CD4-positive, CD25-positive, alpha-beta regulatory T cell (primary cell): Measurements from ENCODE around the gene OR2S2. TPM values are rescaled to one million over a fixed set of nuclear protein-coding genes. Genes with fewer than 3 reads are reported as not detected.

Source experiments
- ATAC-seq, 2 donors: fragments of 150-1000 bp; cut with Tn5 transposase; one replicate each; pipeline ENCODE4 v1.10.0; 2021; ENCODE audit warnings: low read depth in 2 of 2, moderate number of reproducible peaks in 2 of 2, moderate library complexity in 1 of 2
- DNase-seq, 3 donors: peaks; one replicate each; pipeline versions ENCODE4 v3.0.0 to v3.0.0-alpha.2; 2012 to 2022; ENCODE audit warnings: mixed read lengths in 1 of 3
- H3K27ac ChIP-seq: one replicate; pipeline ENCODE4 v1.7.0; 2013; ENCODE audit warnings: mild to moderate bottlenecking, low read length; ENCODE audit not compliant: insufficient read depth, poor library complexity, severe bottlenecking
- H3K27me3 ChIP-seq: one replicate; pipeline ENCODE4 v1.7.0; 2013; ENCODE audit warnings: low read length; ENCODE audit not compliant: control insufficient read depth, insufficient read depth
- H3K36me3 ChIP-seq: one replicate; pipeline ENCODE4 v1.7.0; 2013; ENCODE audit warnings: mild to moderate bottlenecking, low read length, moderate library complexity; ENCODE audit not compliant: control insufficient read depth, insufficient read depth
- H3K4me1 ChIP-seq: 2 replicates; pipeline ENCODE4 v1.7.0; 2013; ENCODE audit warnings: mild to moderate bottlenecking, low read length; ENCODE audit not compliant: insufficient read depth, control insufficient read depth, poor library complexity, severe bottlenecking
- H3K4me3 ChIP-seq: one replicate; pipeline ENCODE4 v1.7.0; 2013; ENCODE audit warnings: low read depth, mild to moderate bottlenecking, low read length, moderate library complexity
- H3K9me3 ChIP-seq, 2 experiments: 1 replicate in 1 of 2; 2 replicates in 1 of 2; pipeline ENCODE4 v1.7.0; 2013; ENCODE audit warnings: low read length in 2 of 2, mild to moderate bottlenecking in 1 of 2, moderate library complexity in 1 of 2; ENCODE audit not compliant: control insufficient read depth in 2 of 2
- H3K27ac Mint-ChIP-seq, 3 donors: one replicate each; pipeline ENCODE4 v1.8.0; 2020 to 2022; ENCODE audit warnings: mild to moderate bottlenecking in 3 of 3, mixed read lengths in 3 of 3, moderate library complexity in 2 of 3
- H3K27me3 Mint-ChIP-seq: one replicate; pipeline ENCODE4 v1.8.0; 2022; ENCODE audit warnings: mild to moderate bottlenecking, mixed read lengths
- H3K36me3 Mint-ChIP-seq: one replicate; pipeline ENCODE4 v1.8.0; 2020; ENCODE audit warnings: mixed read lengths
- H3K4me1 Mint-ChIP-seq, 4 donors: one replicate each; pipeline ENCODE4 v1.8.0; 2020 to 2022; ENCODE audit warnings: mixed read lengths in 4 of 4, mild to moderate bottlenecking in 1 of 4
- H3K4me3 Mint-ChIP-seq, 4 donors: one replicate each; pipeline ENCODE4 v1.8.0; 2020 to 2022; ENCODE audit warnings: mild to moderate bottlenecking in 4 of 4, mixed read lengths in 4 of 4, moderate library complexity in 3 of 4
- H3K9me3 Mint-ChIP-seq, 7 donors: one replicate each; pipeline ENCODE4 v1.8.0; 2020 to 2022; ENCODE audit warnings: mixed read lengths in 7 of 7, mild to moderate bottlenecking in 3 of 7, moderate library complexity in 2 of 7
- polyA plus RNA-seq, 4 donors: library from polyadenylated mRNA; unstranded; fragments of 300-500 nt; fragmentation: Illumina TruSeq; gene quantifications; one replicate each; pipeline ENCODE4 v1.2.3, GENCODE V29; 2021
- total RNA-seq: library from RNA; stranded (reverse); gene quantifications from one replicate; pipeline ENCODE4 v1.2.3, GENCODE V29; 2022

Gene OR2S2
- total and polyA plus RNA-seq, 5 donors from 2014 or later = not detected

DNA sequence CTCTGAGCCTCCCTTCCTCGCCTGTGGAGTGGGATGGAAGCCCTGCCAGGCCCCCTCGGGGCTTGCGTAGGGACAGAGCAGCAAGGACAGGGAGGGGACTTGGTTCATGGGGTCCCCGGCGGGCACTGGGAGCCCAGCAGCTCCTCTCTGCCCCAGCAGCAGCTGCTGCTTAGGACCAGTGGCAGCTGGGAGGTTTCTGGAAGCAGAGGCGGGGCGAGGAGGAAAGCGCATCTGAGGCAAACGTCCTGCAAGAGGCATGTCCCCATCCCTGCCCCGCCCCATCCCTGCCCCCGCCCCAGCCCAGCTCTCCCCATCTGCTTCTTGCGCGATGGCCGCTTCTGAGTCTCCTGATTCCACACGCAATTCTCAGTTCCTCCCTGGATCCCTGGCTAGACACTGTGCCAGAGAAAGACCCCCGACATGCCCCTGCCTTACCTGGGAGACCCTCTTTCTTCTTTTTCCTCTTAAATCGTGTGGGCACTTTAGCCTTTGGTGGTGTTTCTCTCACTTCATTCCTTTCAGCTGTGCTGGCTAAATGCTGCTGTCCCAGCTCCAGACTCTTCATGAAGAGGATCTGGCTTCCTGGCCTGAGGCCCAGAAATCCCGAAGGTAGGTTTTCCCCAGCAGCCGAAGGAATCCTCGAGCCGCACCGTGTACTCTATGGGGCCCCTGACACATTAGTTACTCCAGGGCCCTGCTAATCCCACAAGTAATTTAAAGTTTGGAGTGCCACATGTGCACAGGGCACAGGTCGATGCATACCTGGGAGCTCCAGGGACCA lies 4.4 kb upstream of the OR2S2 start:
- DNase-seq (no peak), ATAC-seq (no peak)
- Histone ChIP-seq H3K4me1 (no peaks in the 10 kb centered on the region), H3K4me3 (no peak overlapping the region), H3K27me3 (peaks cover 10% of the 10 kb centered on the region), H3K9me3 (no peaks in the 10 kb centered on the region), H3K27ac (no peak overlapping the region), H3K36me3 (no peaks in the 10 kb centered on the region)
- Mint-ChIP-seq H3K9me3 (peaks cover 0 to 2% (median 0%) of the 10 kb centered on the region in 7 donors), H3K4me1 (no peaks in the 10 kb centered on the region), H3K36me3 (no peaks in the 10 kb centered on the region), H3K27ac (no peak overlapping the region), H3K27me3 (peaks cover 32% of the 10 kb centered on the region), H3K4me3 (no peak overlapping the region)

- DNase-seq (no peak), ATAC-seq (no peak)
- H3K4me3 Mint-ChIP-seq = no peak overlapping the region
- H3K4me3 ChIP-seq = no peak overlapping the region
- H3K36me3 Mint-ChIP-seq = no peaks in the 10 kb centered on the region
- no peaks in the 10 kb centered on the region for H3K36me3 ChIP-seq
- H3K4me1 ChIP-seq = no peaks in the 10 kb centered on the region
- H3K4me1 Mint-ChIP-seq = no peaks in the 10 kb centered on the region
- H3K9me3 Mint-ChIP-seq = peaks cover 0 to 1% (median 0%) of the 10 kb centered on the region in 7 donors
- H3K9me3 ChIP-seq = no peaks in the 10 kb centered on the region
- H3K27ac Mint-ChIP-seq = no peak overlapping the region
- H3K27ac ChIP-seq = no peak overlapping the region
- peaks cover 30% of the 10 kb centered on the region for H3K27me3 Mint-ChIP-seq
- H3K27me3 ChIP-seq = peaks cover 10% of the 10 kb centered on the region
Measured at GRCh38 chr9:35960039-35960655, 2.2 kb upstream of the OR2S2 start.

GRCh38 chr9:35956651-35957050 lies 1.3 kb downstream of the OR2S2 start:
- no peak overlapping the region for H3K4me3 ChIP-seq
- Mint-ChIP-seq H3K36me3 (no peaks in the 10 kb centered on the region), H3K27me3 (peaks cover 45% of the 10 kb centered on the region), H3K4me3 (no peak overlapping the region), H3K9me3 (no peaks in the 10 kb centered on the region), H3K4me1 (peaks cover 0 to 7% (median 1%) of the 10 kb centered on the region in 4 donors), H3K27ac (no peak overlapping the region)
- H3K27ac ChIP-seq = no peak overlapping the region
- H3K27me3 ChIP-seq = peaks cover 20% of the 10 kb centered on the region
- H3K36me3 ChIP-seq = no peaks in the 10 kb centered on the region
- no peaks in the 10 kb centered on the region for H3K9me3 ChIP-seq
- H3K4me1 ChIP-seq = no peaks in the 10 kb centered on the region
- no peak for DNase-seq
- ATAC-seq = no peak

GRCh38 chr9:35954942-35955546 lies 2.9 kb downstream of the OR2S2 start:
- H3K9me3 Mint-ChIP-seq = no peaks in the 10 kb centered on the region
- Histone ChIP-seq H3K4me1 (no peaks in the 10 kb centered on the region), H3K9me3 (no peaks in the 10 kb centered on the region), H3K27ac (no peak overlapping the region), H3K27me3 (peaks cover 20% of the 10 kb centered on the region), H3K4me3 (no peak overlapping the region), H3K36me3 (no peaks in the 10 kb centered on the region)
- peak overlapping the region in 1 of 3 donors; percentile 15 for H3K27ac Mint-ChIP-seq
- H3K4me1 Mint-ChIP-seq = peaks cover 0 to 7% (median 1%) of the 10 kb centered on the region in 4 donors
- ATAC-seq (peak; percentile 69 to 86), DNase-seq (peak; percentile 26 to 76 (median 65))
- H3K27me3 Mint-ChIP-seq = peaks cover 48% of the 10 kb centered on the region
- no peaks in the 10 kb centered on the region for H3K36me3 Mint-ChIP-seq
- no peak overlapping the region for H3K4me3 Mint-ChIP-seq

- Mint-ChIP-seq H3K4me1 (peaks cover 0 to 21% (median 4%) of the 10 kb centered on the region in 4 donors), H3K9me3 (no peaks in the 10 kb centered on the region), H3K36me3 (no peaks in the 10 kb centered on the region), H3K4me3 (no peak overlapping the region), H3K27ac (peak overlapping the region in 1 of 3 donors; percentile 6), H3K27me3 (peaks cover 47% of the 10 kb centered on the region)
- H3K27ac ChIP-seq = no peak overlapping the region
- H3K9me3 ChIP-seq = no peaks in the 10 kb centered on the region
- H3K36me3 ChIP-seq = no peaks in the 10 kb centered on the region
- no peaks in the 10 kb centered on the region for H3K4me1 ChIP-seq
- no peak for DNase-seq
- no peak overlapping the region for H3K4me3 ChIP-seq
- ATAC-seq = no peak
- peaks cover 22% of the 10 kb centered on the region for H3K27me3 ChIP-seq
Measured at GRCh38 chr9:35952526-35953191, 5.3 kb downstream of the OR2S2 start.

GRCh38 chr9:35951736-35952135 lies 6.2 kb downstream of the OR2S2 start:
- DNase-seq (no peak), ATAC-seq (no peak)
- H3K4me3 Mint-ChIP-seq = no peak overlapping the region
- H3K36me3 ChIP-seq = no peaks in the 10 kb centered on the region
- H3K4me1 ChIP-seq = no peaks in the 10 kb centered on the region
- H3K27ac ChIP-seq = no peak overlapping the region
- no peaks in the 10 kb centered on the region for H3K9me3 Mint-ChIP-seq
- no peak overlapping the region for H3K4me3 ChIP-seq
- H3K27me3 ChIP-seq = peaks cover 15% of the 10 kb centered on the region
- no peaks in the 10 kb centered on the region for H3K36me3 Mint-ChIP-seq
- H3K27me3 Mint-ChIP-seq = peaks cover 47% of the 10 kb centered on the region
- H3K27ac Mint-ChIP-seq = no peak overlapping the region
- no peaks in the 10 kb centered on the region for H3K9me3 ChIP-seq
- H3K4me1 Mint-ChIP-seq = peaks cover 0 to 21% (median 4%) of the 10 kb centered on the region in 4 donors

DNA sequence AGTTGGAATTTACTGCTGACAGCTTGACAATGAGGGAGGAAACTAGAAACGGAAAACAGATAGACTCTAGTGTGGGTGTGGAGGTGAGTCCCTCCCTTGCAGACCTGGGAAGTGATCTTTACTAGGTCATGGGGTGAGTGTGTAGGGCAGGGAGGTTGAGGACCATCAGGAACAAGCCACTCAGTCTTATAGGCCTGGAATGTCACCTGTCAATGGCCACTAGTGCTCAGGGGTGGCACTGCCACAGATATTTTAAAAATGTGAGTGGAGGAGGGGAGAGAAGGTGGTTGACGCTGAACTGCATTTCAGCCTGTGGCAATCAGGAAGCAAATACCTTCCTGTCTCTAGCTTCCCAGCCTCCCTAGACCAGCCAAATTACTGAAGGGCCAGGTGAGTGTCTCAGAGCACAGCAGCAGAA lies 9.0 kb downstream of the OR2S2 start:
- no peak overlapping the region for H3K4me3 ChIP-seq
- H3K27me3 ChIP-seq = peaks cover 10% of the 10 kb centered on the region
- H3K36me3 ChIP-seq = no peaks in the 10 kb centered on the region
- no peak overlapping the region for H3K27ac ChIP-seq
- peaks cover 33% of the 10 kb centered on the region for H3K27me3 Mint-ChIP-seq
- DNase-seq (no peak), ATAC-seq (no peak)
- H3K9me3 ChIP-seq = no peaks in the 10 kb centered on the region
- peak overlapping the region in 1 of 4 donors; percentile 5 for H3K4me3 Mint-ChIP-seq
- no peaks in the 10 kb centered on the region for H3K9me3 Mint-ChIP-seq
- no peaks in the 10 kb centered on the region for H3K36me3 Mint-ChIP-seq
- peaks cover 16% of the 10 kb centered on the region for H3K4me1 ChIP-seq
- no peak overlapping the region for H3K27ac Mint-ChIP-seq
- H3K4me1 Mint-ChIP-seq = peaks cover 3 to 38% (median 14%) of the 10 kb centered on the region in 4 donors
